HFFc6 (cell line): ENCODE results near the gene ASXL3. TPM values are rescaled to one million over a fixed set of nuclear protein-coding genes. Genes with fewer than 3 reads are reported as not detected.

ENCODE experiments used
- DNase-seq: peaks from one replicate; pipeline ENCODE4 v3.0.0-alpha.2; 2018
- H3K27ac Mint-ChIP-seq: 2 replicates; pipeline ENCODE4 v1.8.0; 2020; ENCODE audit warnings: mild to moderate bottlenecking, mixed read lengths
- H3K27me3 Mint-ChIP-seq: 2 replicates; pipeline ENCODE4 v1.8.0; 2021; ENCODE audit warnings: mild to moderate bottlenecking, moderate library complexity, mixed read lengths; ENCODE audit not compliant: insufficient read depth
- H3K36me3 Mint-ChIP-seq: 2 replicates; pipeline ENCODE4 v1.8.0; 2021; ENCODE audit warnings: low read depth, mixed read lengths
- H3K4me1 Mint-ChIP-seq: 2 replicates; pipeline ENCODE4 v1.8.0; 2020; ENCODE audit warnings: low read depth, mixed read lengths
- H3K4me3 Mint-ChIP-seq: 2 replicates; pipeline ENCODE4 v1.8.0; 2020; ENCODE audit warnings: mild to moderate bottlenecking, moderate library complexity, mixed read lengths
- H3K9me3 Mint-ChIP-seq: 2 replicates; pipeline ENCODE4 v1.8.0; 2020; ENCODE audit warnings: mild to moderate bottlenecking, mixed read lengths
- total RNA-seq, 6 experiments: library from RNA; stranded (reverse); fragmentation: NEBNext Ultra II Directional; extraction: Animal tissue kit (Norgen Biotek cat#: 25700); gene quantifications; 2 replicates in 1 of 6; 3 replicates in 5 of 6; pipeline ENCODE4 v1.2.3, GENCODE V29; 2021
- TF ChIP-seq, protein P1 (sequence below): fragments of 200-600 bp; sonication (generic); IDR thresholded peaks from 2 replicates; pipeline ENCODE4 v1.5.0; 2021; ENCODE audit warnings: antibody characterized with exemption, mild to moderate bottlenecking

The ASXL3 gene
- total RNA-seq, 6 experiments from 2014 or later = not detected

DNA sequence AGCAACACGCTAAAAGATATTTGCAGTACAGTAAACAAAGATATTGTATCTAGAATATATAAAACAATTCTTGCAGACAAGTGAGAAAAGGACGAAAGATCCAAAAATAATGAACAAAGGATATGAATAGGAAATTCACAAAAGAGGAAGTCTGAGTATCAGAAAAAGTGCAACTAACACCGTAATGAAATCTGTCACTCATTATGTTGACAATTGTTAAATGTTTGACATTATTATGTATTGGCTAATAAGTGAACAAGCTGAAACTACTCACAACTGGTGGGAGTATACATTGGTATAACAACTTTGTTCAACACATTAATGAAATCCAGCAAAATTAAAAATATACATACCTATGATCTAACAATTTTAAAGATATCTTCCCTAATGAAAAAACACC, 36.7 kb upstream of the ASXL3 start:
- TF ChIP-seq, protein P1, sequence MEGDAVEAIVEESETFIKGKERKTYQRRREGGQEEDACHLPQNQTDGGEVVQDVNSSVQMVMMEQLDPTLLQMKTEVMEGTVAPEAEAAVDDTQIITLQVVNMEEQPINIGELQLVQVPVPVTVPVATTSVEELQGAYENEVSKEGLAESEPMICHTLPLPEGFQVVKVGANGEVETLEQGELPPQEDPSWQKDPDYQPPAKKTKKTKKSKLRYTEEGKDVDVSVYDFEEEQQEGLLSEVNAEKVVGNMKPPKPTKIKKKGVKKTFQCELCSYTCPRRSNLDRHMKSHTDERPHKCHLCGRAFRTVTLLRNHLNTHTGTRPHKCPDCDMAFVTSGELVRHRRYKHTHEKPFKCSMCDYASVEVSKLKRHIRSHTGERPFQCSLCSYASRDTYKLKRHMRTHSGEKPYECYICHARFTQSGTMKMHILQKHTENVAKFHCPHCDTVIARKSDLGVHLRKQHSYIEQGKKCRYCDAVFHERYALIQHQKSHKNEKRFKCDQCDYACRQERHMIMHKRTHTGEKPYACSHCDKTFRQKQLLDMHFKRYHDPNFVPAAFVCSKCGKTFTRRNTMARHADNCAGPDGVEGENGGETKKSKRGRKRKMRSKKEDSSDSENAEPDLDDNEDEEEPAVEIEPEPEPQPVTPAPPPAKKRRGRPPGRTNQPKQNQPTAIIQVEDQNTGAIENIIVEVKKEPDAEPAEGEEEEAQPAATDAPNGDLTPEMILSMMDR = no peak
- H3K27ac Mint-ChIP-seq = no peak overlapping the region
- DNase-seq = no peak
- no peaks in the 10 kb centered on the region for H3K4me1 Mint-ChIP-seq
- H3K4me3 Mint-ChIP-seq = no peak overlapping the region
- peaks cover 19% of the 10 kb centered on the region for H3K9me3 Mint-ChIP-seq
- H3K27me3 Mint-ChIP-seq = no peaks in the 10 kb centered on the region; the same call in 1 of the 2 replicates
- H3K36me3 Mint-ChIP-seq = no peaks in the 10 kb centered on the region

DNA sequence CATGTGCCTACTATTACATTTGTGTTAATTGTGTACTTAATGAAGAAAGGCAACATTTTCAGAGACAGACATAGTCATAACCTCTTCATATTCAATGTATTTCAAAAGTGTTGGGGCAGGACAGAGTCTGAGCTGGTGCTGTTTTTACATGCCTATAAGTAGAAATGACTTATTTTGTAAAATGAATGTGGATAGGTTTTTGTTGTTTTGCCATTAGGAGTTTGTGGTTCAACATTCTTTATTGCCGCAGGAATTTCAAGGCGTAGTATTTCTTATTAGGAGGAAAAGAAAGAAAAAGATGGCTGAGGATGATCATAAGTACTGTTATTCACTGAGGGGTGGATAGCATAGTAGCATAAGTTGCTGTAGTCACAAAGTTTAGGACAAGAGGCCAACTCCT, 21.2 kb upstream of the ASXL3 start:
- H3K9me3 Mint-ChIP-seq = peaks cover 1% of the 10 kb centered on the region
- H3K27me3 Mint-ChIP-seq = no peaks in the 10 kb centered on the region
- H3K27ac Mint-ChIP-seq = no peak overlapping the region
- TF ChIP-seq, protein P1 = no peak
- H3K36me3 Mint-ChIP-seq = 0 out of 2 replicates have a peak, but pooled peaks cover 3% of the 10 kb centered on the region
- no peak for DNase-seq
- no peak overlapping the region for H3K4me3 Mint-ChIP-seq
- no peaks in the 10 kb centered on the region for H3K4me1 Mint-ChIP-seq

DNA sequence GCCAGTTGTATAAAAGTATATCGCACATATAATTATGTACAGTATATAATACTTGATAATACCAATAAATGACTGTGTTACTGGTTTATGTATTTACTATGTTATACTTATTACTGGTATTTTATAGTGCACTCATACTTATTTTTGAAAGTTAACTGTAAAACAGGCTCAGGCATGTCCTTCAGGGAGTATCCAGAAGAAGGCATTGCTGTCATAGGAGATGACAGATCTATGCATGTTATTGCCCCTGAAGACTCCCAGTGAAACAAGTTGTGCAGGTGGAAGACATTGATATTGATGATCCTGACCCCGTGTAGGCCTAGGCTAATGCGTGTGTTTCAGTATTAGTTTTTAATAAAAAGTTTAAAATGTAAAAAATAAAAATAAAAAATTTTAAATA, 20.3 kb upstream of the ASXL3 start:
- TF ChIP-seq, protein P1 = no peak
- peaks cover 4% of the 10 kb centered on the region for H3K9me3 Mint-ChIP-seq
- no peaks in the 10 kb centered on the region for H3K4me1 Mint-ChIP-seq
- H3K27ac Mint-ChIP-seq = no peak overlapping the region
- H3K27me3 Mint-ChIP-seq = no peaks in the 10 kb centered on the region
- H3K4me3 Mint-ChIP-seq = no peak overlapping the region
- DNase-seq = no peak
- 0 out of 2 replicates have a peak, but pooled peaks cover 4% of the 10 kb centered on the region for H3K36me3 Mint-ChIP-seq

DNA sequence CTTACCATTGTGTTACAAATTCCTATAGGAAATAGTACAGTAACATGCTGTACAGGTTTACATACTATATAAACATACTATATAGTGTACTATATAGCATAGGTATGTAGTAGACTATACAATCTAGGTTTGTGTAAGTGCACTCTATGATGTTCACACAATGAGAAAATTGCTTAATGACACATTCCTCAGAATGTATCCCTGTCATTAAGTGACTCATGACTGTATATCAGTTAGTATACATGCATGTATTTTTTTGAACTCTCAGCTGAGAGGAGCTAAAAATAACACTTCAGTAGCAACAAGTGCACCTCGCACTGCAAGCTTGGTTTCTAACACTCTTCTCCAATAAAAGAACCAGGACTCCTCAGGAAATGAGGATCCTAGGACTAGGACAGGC, 19.5 kb upstream of the ASXL3 start:
- Mint-ChIP-seq H3K4me1 (no peaks in the 10 kb centered on the region), H3K27me3 (no peaks in the 10 kb centered on the region), H3K4me3 (no peak overlapping the region), H3K9me3 (peaks cover 4% of the 10 kb centered on the region), H3K36me3 (0 out of 2 replicates have a peak, but pooled peaks cover 4% of the 10 kb centered on the region), H3K27ac (no peak overlapping the region)
- DNase-seq = no peak
- TF ChIP-seq, protein P1 = no peak

DNA sequence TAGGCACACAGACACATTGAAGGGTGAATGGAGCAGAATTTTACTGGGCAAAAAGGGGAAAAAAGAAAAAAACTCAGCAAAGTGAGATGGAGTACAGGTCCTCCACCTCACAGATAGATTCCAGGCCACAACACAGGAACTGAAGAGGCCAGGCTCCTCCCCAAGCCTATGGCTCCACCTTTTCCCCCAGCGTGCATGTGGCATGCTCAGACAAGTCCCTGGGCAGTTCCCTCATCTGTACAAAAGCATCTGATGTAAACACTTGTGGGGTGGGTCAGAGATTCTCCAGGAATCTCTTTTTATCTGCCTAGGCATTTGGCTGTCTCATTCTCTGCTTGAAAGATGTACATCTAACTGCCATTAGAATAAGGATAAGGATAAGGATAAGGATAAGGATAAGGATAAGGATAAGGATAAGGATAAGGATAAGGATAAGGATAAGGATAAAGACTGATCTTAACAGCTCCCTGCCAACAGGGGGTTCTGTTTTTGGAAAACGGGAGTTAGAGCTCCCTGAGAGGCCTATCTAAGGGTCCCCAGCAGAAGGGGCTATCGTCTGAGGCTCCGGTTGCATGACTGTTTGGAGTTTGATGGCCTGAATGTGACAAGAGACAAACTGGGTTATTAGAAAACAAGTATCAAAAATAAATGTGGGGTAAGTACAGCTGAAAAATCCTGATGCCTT, 17.2 kb upstream of the ASXL3 start:
- no peak for DNase-seq
- no peaks in the 10 kb centered on the region for H3K27me3 Mint-ChIP-seq
- no peaks in the 10 kb centered on the region for H3K4me1 Mint-ChIP-seq
- no peak overlapping the region for H3K4me3 Mint-ChIP-seq
- H3K36me3 Mint-ChIP-seq = 0 out of 2 replicates have a peak, but pooled peaks cover 4% of the 10 kb centered on the region
- TF ChIP-seq, protein P1 = no peak
- peaks cover 12% of the 10 kb centered on the region for H3K9me3 Mint-ChIP-seq
- no peak overlapping the region for H3K27ac Mint-ChIP-seq
